22Rv1 (cell line): ENCODE results near the gene CDH12.

Source experiments
- H3K27ac ChIP-seq: fragments of 450-650 bp; 2 replicates; pipeline ENCODE4 v1.5.1; 2017
- CTCF ChIP-seq: fragments of 450-650 bp; IDR thresholded peaks from 2 replicates; pipeline ENCODE4 v1.5.1; 2017; ENCODE audit warnings: mild to moderate bottlenecking
- ZFX ChIP-seq: fragments of 450-650 bp; IDR thresholded peaks from 2 replicates; pipeline ENCODE4 v1.6.1; 2017; ENCODE audit warnings: antibody characterized with exemption, borderline replicate concordance

The CDH12 gene

GRCh38 chr5:21802100-21802499 is 1051.0 kb downstream of the CDH12 start:
- TF ChIP-seq ZFX = no peak
- no peak for TF ChIP-seq CTCF
- no peak overlapping the region for H3K27ac ChIP-seq

GRCh38 chr5:21792748-21793147 is 1060.4 kb downstream of the CDH12 start:
- no peak overlapping the region for H3K27ac ChIP-seq
- no peak for TF ChIP-seq CTCF
- no peak for TF ChIP-seq ZFX

- no peak for TF ChIP-seq CTCF
- no peak for TF ChIP-seq ZFX
- H3K27ac ChIP-seq = no peak overlapping the region
Measured at GRCh38 chr5:21791304-21791703, 1061.8 kb downstream of the CDH12 start.

- TF ChIP-seq CTCF = no peak
- no peak for TF ChIP-seq ZFX
- H3K27ac ChIP-seq = no peak overlapping the region
Measured at GRCh38 chr5:21784487-21784886, 1068.7 kb downstream of the CDH12 start.

- TF ChIP-seq CTCF (no peak), ZFX (no peak)
- H3K27ac ChIP-seq = no peak overlapping the region
Measured at GRCh38 chr5:21783074-21783679, 1070.0 kb downstream of the CDH12 start.

- TF ChIP-seq ZFX (no peak), CTCF (no peak)
- H3K27ac ChIP-seq = no peak overlapping the region
Measured at GRCh38 chr5:21776466-21776865, 1076.7 kb downstream of the CDH12 start.

- TF ChIP-seq ZFX (no peak), CTCF (no peak)
- no peak overlapping the region for H3K27ac ChIP-seq
Measured at GRCh38 chr5:21774801-21775200, 1078.3 kb downstream of the CDH12 start.
